HG02571 (cell line): Measurements from ENCODE around the gene TAC4.
"Not testable (repeated sequence)": the region's sequence is repeated elsewhere in the genome, so short reads cannot be mapped to it uniquely, and the experiment has no call there.

Source experiments
- ATAC-seq: cut with Tn5 transposase; IDR thresholded peaks from one replicate; pipeline ENCODE4 v1.9.1; 2021; ENCODE audit warnings: mild to moderate bottlenecking, moderate library complexity; ENCODE audit not compliant: unreplicated experiment

Gene TAC4

DNA sequence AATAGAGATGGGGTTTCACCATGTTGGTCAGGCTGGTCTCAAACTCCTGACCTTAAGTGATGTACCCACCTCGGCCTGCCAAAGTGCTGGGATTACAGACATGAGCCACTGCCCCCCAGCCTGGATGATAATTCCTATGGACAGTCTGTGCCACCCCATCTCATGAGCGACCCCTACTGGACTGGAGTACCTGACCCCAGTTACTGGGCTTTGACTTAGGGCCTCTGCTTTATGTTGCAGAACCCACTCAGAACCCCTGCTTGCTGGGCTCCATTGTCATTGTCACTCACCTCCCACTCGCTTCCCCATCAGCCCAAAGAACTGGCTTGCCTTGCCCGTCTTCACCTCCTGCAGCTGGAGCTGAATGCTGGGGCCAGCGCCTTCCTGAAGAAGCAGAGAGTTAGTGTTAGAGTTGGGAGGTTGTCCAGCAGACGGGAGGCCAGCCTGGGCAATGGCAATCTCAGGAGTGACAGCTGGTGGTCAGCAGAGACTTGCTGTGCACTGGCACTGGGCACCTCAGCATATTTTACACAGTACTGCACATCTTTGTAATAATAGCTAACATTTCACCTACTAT lies 4.0 kb downstream of the TAC4 start:
- no peak for ATAC-seq

DNA sequence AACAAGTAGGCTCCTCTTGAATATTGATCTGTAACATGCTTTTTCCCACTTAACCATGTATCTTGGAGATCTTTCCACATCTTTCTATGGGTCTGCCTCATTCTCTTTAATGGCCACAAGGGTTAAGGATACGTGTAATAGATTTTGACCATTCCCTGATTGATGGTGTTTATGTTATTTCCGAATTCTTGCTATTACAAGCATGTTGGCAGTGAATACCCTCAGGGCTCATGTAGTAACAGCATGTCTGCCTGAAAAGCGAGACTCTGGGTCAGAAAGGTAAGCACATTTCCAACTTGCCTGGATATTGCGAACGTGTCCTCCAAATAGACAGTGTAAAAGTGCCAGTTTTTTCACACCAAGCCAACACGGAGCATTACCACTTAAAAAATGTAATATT lies 5.0 kb downstream of the TAC4 start:
- no peak for ATAC-seq

DNA sequence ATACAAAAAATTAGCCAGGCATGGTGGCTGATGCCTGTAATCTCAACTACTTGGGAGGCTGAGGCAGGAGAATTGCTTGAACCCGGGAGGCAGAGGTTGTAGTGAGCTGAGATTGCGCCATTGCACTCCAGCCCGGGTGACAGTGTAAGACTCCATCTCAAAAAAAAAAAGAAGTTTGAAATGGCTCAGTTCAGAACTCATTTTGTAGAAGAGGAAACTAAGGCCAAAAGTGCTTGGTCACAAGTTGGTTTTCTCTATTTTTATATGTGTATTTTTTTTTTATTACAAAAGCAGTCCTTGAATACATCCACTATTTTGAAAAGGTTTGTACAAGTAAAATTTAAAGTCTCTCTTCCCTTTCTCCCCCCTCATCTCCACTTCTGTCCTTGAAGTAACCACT lies 5.5 kb downstream of the TAC4 start:
- ATAC-seq: no peak

DNA sequence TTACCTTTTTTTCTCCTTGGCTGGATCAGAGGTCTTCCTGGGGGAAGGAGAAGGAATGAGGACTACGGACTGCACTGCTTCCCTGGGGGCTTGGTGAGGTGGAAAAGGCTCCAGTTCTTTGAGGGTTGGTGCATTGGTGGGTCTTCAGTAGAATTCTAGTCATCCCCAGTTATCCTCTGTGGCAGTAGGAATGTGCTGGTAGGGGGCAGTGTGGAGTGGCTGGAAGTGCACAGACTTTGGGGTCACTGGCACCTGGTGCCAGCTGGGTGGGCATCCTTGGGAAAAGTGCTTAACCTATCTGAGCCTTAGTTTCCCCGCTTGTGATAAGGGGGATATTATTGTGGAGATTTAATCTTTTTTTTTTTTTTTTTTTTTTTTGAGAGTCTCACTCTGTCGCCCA lies 6.3 kb downstream of the TAC4 start:
- ATAC-seq: no peak

DNA sequence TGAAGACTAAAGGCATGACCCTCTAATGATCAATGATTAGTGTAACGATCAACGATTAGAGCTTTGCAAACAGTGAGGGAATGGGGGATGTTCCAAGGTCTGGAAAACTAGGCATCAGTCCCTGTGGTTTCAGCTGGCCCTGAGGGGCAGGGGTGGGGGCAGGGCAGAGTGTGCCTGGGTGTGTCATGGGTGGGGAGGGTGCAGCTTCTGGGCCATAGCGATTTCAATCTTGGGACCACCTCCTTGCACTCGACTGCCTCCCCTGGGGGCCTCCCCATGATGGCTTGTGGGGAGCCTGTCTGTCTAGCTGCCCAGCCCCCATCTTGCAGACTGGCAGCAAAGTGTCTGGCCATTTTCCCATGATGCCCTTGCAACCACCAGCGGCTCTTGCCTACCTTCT lies 8.4 kb downstream of the TAC4 start:
- ATAC-seq: no peak

DNA sequence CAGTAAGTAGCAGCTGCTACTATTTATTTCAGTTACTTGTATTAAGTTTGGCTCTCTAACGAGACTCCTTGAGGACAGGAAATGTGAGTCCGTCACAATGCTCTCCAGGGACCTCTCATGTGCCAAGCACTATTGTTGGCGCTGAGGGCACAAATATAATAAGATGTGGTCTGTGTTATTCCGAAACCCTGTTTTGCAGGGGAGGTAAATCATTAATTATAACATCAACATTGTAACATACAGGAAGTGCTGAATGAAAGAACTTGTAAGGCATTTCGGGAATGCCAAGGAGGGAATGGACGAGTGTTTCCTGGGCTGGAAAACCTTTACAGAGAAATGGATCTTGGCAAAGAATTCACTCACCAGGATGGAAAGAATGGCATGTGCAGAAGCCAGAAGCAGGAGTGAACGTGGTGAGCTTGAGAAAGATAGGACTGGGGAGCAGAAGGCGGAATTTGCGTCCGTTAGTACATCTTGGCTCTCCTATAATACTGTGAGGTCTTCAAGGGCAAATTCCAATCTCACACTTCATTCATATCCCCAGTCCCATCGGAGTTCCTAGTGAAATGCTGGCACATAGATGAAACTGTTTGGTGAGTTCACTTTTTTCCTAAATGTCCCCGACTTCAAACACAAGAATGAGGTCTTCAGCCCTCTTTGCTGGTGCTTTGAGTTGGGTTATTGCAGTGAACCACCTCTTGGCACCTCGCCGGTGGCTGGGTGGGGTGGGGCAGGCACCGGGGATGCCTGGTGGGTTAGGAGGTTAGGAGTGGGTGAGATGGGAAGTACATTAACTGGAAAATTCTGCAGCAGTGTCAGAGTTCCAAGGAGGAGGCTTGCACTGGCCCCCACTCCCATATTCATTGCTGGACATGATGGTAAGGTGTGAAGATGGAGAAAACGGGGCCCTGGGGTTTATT lies 11.5 kb downstream of the TAC4 start:
- ATAC-seq: no peak

DNA sequence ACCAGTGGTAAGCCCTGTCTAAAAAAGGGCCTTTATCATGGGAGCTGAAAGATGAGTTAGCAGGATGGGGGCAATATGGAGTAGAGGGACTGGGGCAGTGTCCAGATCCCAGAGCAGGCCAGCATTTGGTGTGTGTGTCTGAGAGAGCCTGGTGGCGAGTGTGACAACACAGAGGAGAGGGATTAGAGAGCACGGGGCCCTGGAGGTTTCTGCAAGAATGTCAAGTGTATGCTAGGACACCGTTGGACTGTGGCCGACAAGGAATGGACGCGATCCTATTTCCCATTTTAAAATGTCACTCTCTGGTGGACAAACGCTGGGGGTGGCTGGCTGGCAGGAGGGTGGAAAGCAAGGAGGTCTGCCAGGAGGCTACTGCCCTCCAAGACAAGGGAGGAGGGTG lies 12.4 kb downstream of the TAC4 start:
- no peak for ATAC-seq

DNA sequence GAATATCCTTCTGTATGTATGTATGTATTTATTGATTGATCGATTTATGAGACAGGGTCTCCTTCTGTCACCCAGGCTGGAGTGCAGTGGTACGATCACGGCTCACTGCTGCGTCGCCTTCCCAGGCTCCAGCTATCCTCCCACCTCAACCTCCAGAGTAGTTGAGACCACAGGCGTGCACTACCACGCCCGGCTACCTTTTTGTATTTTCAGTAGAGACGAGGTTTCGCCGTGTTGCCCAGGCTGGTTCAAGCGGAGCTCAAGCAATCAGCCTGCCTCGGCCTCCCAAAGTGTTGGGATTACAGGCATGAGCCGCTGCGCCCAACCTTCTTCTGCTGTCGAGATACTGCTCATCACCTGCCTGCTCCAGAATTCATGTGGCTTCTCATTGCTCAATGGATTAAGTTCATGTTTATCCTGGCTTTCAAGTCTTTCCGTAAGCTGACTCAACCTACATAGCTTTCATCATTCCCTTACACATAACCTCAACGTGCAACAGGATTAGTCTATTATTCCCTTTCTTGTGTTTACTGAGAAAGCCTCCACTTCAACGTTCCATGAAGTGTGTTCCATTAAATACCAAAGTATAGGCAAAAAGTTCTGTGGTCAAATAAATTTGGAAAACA lies 13.6 kb downstream of the TAC4 start:
- no peak for ATAC-seq

DNA sequence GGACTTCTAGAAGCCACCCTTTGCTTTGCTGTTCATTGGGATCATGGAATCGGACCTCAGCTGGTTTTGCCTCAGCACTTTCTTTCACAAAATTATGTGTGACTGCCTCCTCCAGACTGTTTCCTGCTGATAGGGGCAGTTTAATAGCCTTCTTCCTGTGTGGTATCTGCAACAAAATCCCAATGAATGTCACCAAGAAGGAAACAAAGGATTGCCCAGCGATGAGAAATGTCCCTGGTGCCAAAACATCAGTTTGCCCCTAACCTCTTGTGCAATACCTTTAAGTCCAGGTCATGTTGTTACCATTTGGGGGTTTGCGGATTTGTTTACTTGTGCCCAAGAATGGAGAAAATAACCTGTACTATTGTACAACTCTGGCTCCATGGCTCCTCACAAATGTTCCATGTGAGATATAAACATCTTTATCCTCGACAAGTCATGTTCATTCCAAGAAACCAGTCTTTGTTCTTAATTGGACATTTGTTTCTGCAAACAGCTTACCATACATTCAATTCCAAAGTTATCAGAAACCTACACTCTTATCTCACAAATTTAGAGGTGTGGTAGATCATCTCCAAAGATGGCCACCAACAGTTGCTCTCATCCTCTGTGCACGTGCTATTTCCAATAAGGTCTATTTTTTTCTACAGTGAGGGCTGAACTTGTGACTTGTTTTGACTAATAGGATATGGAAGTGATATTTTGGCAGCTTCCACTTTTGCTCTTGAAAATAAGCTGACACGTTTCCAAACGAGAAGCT lies 14.8 kb downstream of the TAC4 start:
- no peak for ATAC-seq

DNA sequence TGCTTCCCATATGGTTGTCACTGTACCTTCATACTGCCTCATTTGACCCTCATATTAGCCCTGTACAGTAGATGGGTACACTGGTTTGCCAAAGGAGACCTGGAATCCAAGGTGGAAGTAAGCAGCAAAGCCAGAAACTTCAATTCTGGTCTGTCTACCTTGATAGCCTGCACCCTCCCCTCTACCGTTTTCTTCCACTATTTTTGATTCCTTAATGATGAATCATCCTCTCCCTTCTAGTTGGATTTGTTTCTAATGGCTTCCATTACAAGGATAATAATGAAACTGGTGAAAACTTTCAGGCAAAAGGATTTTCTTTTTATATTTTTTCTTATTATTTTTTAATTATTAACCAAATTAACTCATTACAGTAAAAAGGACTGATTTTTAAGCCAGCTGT lies 17.3 kb downstream of the TAC4 start:
- ATAC-seq: no peak

DNA sequence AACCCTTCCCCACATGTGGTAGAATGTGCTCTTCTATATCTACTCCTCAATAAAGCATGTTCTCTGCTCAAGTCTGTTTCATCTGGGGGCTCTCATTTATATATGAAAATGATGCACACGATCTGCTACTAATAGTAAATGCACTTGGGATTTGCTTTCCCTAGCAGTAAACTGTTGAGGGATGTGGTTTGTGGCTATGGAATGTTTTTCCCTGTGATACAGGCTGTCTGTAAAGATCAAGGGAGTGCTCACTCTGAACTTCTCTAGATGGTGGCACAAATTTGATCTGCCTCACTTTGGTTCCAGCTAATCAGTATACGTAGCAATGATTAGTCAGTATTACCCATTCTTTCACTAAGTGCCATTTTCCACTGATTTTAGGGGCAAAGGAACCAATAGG lies 18.8 kb downstream of the TAC4 start:
- ATAC-seq: no peak

DNA sequence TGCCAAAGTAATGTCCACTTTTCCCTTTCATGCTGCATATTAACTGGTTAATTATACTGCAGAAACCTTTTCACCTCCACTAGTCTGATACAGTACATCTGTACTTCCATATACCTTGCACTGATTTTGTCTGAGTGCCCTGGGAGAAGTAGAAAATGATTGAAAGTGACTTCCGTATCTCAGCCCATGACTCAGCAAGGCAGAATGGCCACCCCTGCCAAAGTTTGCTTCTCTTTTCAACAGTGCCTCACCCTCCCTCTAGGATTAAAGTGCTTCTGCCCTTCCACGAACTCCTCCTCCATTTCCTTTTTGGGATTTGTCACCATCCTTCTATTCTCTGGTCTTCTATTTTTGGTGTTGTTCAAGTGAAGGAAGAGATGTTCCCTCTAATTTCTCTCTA lies 19.5 kb downstream of the TAC4 start:
- ATAC-seq: not testable (repeated sequence)

DNA sequence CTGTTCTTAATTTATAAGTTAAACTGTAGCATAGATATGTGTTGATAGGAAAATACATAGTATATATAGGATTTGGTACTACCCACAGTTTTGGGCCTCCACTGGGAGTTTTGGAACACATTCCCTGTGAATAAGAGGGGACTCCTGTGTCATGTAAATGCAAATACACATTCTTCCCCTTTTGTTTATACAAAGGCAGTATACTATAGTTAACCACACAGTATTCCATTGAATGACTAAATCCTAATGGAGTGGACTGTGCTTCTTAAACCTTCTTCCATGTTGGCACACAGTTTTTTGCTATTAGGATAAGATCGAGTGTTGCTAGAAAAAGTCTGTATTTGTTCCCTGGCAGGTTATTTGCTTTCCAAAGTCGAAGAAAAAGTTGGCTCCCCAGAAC lies 22.2 kb downstream of the TAC4 start:
- ATAC-seq: no peak

DNA sequence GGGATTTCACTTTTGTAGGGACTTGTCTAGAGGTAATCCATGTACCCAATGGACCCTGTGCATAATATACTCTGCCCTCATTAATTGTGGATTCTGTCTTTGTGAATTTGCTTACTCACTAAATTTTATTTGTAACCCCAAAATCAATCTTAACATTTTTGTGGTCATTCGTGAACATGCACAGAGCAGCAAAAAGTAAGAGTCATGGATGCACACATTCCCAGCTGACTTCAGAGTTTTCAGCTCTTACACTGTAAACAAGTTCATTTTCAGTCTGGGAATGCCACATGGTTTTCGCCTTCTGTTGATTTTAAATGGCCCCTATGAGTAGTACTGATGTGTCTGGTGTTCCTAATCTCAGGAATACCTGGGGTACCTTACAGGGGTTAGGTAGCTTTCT lies 24.3 kb downstream of the TAC4 start:
- no peak for ATAC-seq

DNA sequence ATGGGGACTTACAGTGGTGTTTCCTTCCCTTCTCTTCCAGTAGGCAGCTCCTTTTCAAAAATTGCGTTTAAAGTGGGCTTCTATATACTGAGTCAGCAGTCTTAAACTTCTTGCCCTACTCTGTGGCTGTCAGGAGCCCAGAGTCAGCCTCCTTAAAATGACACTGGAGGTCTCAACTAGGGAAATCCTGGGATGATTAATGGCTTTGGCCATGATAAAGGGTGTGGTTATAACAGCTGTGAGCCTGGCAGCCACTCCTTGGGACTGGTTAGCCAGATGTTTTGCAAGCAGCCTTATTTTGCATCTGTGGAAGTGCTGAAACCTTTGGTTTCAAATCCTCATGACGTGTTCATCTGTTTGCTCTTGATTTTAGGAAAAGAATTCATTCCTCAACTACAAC lies 25.0 kb downstream of the TAC4 start:
- no peak for ATAC-seq

DNA sequence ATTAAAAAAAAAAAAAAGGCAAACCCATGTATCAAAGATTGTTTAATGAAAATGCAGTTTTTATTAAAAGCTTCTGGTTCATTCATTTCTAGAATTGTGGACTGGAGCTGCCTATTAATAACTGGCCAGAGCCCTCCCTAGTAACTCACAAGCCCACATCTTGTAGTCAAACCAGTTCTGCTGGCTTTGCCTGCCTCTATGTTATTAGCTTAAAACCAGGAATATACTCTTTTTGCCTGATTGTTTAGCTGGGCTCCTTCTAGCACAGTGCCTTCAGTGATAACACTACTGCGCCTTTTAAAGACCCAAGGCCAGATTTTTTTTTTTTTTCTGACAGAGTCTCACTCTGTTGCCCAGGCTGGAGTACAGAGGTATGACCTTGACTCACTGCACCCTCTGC lies 26.0 kb downstream of the TAC4 start:
- ATAC-seq: no peak

DNA sequence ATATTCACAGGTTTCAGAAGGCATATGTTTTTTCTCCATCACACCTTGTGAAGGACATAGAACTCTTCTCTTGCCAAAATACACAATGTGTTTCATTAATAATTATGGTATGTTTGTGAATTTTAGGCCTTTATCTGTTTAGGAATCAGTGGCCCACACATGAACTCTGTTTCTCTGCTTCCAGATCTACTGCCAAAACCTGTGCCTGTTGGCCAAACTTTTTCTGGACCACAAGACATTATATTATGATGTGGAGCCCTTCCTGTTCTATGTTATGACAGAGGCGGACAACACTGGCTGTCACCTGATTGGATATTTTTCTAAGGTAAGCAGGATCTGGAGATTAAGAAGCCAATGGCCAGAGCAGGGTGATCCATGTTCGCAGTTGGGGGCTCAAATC lies 26.4 kb downstream of the TAC4 start:
- no peak for ATAC-seq

DNA sequence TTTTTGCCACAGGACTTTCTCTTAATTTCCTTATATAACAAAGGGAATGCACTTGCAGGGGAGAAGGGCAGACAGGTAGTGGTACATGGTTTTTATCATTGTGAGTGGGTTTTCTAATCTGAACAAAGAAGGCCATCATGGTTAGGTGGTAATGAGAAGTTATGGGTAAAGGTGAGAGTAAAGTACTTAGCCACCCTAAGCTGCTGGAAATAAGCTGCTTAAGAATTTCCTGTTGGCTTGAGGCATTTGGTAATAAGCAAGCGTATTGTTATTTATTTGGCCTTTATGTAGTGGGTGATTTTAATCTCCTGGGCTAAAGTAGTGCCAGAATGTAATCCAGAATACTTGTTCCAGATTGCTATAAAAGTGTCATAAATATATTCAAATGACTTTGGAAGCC lies 27.1 kb downstream of the TAC4 start:
- ATAC-seq: no peak

DNA sequence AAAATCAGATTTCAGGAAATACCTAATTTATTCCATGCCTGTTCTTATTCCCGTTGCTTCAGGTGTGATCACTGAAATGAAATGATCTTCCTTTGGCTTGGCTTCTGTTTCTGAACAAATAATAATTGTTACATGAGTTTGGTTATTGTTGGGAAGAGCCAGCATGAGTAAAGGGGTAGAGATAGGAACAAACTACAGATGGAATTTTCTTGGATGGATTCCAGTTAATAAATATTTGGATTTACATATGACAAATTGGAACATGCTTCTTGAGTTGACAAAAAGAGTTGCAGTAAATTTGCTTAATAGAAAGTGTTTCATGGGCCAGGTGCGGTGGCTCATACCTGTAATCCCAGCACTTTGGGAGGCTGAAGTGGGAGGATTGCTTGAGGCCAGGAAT lies 28.2 kb downstream of the TAC4 start:
- no peak for ATAC-seq

DNA sequence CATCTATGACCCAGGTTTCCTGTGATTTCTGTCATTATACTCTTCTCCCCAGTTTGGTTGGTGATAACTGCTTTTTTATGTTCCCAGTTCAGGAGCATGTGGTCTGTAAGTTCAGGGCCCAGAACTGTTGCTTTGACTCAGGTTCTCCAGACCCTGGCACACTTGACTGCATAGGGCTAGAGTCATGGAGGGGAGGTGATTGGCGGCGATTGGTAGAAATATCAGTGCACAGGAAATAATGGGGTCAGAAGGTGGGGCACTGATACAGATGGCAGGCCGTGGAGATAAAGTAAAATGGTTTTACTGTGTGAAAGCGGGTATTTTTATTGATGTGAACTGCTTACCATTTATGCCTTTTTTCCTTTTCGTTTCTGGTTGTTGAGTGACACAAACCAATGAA lies 28.7 kb downstream of the TAC4 start:
- ATAC-seq: no peak

DNA sequence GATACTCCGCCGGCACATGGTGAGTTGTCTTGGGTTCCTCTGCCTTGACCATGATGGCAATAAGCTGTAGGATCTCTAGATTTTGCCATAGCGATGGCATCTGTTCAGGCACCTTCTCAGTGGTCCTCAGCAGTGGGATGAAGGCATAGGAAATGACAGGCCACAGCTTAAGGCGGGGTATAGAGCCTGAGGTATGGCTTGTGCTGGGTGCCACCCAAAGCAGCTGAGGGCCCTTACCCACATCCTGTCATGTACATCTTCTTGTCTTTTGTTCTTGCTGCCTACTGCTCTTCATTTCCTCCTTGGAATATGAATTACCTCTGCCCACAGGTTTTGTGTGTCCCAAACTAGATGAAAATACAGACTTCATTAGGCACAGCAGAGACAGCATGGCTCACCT lies 29.9 kb downstream of the TAC4 start:
- no peak for ATAC-seq
